Gastrocnemius medialis (tissue), 4 donors: ENCODE measurements around the gene BTF3. TPM values are rescaled to one million over a fixed set of nuclear protein-coding genes. Genes with fewer than 3 reads are reported as not detected.

ENCODE experiments used
- ATAC-seq, 2 donors: fragments of 150-250 bp; one replicate each; pipeline ENCODE4 v1.9.1; 2016
- DNase-seq, 2 donors: peaks; one replicate each; pipeline ENCODE4 v3.0.0-alpha.2; 2019
- H3K27ac ChIP-seq, 4 donors: fragments of 200-600 bp; sonication (generic); 1 replicate in 1 of 4; 2 replicates in 3 of 4; pipeline ENCODE4 v1.5.1; 2016 to 2018; ENCODE audit warnings: mild to moderate bottlenecking in 2 of 4, moderate library complexity in 1 of 4
- H3K27me3 ChIP-seq, 3 donors: fragments of 200-600 bp; sonication (generic) in 2 of 3; 1 replicate in 1 of 3; 2 replicates in 2 of 3; pipeline versions ENCODE4 v1.5.1 to v1.6.0; 2016 to 2019; ENCODE audit warnings: mild to moderate bottlenecking in 1 of 3, moderate library complexity in 1 of 3
- H3K36me3 ChIP-seq, 2 donors: fragments of 200-600 bp; sonication (generic) in 1 of 2; one replicate each; pipeline ENCODE4 v1.5.1; 2017 to 2018
- H3K4me1 ChIP-seq, 2 donors: fragments of 200-600 bp; sonication (generic) in 1 of 2; one replicate each; pipeline ENCODE4 v1.5.1; 2016 to 2017; ENCODE audit warnings: mild to moderate bottlenecking in 2 of 2
- H3K4me3 ChIP-seq, 4 donors: fragments of 200-600 bp; sonication (generic) in 3 of 4; 1 replicate in 1 of 4; 2 replicates in 3 of 4; pipeline ENCODE4 v1.5.1; 2016 to 2019; ENCODE audit warnings: mild to moderate bottlenecking in 2 of 4
- H3K9me3 ChIP-seq, 3 donors: fragments of 200-600 bp; sonication (generic) in 2 of 3; 1 replicate in 1 of 3; 2 replicates in 2 of 3; pipeline ENCODE4 v1.5.1; 2016 to 2019
- CTCF ChIP-seq, 5 experiments: fragments of 450-650 bp in 3 of 5; fragments of 200-600 bp in 2 of 5; sonication (generic) in 2 of 5; IDR thresholded peaks in 4 of 5; conservative IDR thresholded peaks in 1 of 5; 1 replicate in 4 of 5; 2 replicates in 1 of 5; pipeline ENCODE4 v1.5.1; 2016 to 2019; ENCODE audit warnings: antibody characterized with exemption in 5 of 5, mild to moderate bottlenecking in 3 of 5, moderate library complexity in 3 of 5
- POLR2A ChIP-seq, 2 donors: fragments of 450-650 bp; IDR thresholded peaks; one replicate each; pipeline ENCODE4 v1.6.1; 2017; ENCODE audit warnings: antibody characterized with exemption in 2 of 2, mild to moderate bottlenecking in 2 of 2, moderate library complexity in 2 of 2
- in situ Hi-C, 4 donors: fragments of 200-750 bp; cut with MboI; loops; one replicate each; pipeline versions ENCODE4 v1.15.0 to v1.8.0; 2017; ENCODE audit warnings: low sequenced_read_pairs in 4 of 4
- intact Hi-C: fragments of 100-400 bp; cut with DNase I; formaldehyde crosslinking; loops from one replicate; pipeline ENCODE4 v1.15.1; 2023; ENCODE audit warnings: low total_unique reads
- total RNA-seq, 4 donors: library from RNA; depleted of rRNA; stranded (reverse); fragments of >200 nt; gene quantifications; one replicate each; pipeline versions ENCODE4 v1.1.0 to v1.2.3, GENCODE V29; 2016

BTF3 gene
- total RNA-seq, 4 donors from 2014 or later, result 517 to 641 (median 546) TPM

GRCh38 chr5:73513996-73514395, 15.8 kb downstream of the BTF3 start:
- no peak for ATAC-seq
- H3K27ac ChIP-seq, result no peak overlapping the region
- TF ChIP-seq CTCF (IDR thresholded peaks at IDR 0.05 in 4 of 5, conservative IDR thresholded peaks at IDR 0.05 in 1 of 5) (no peak), POLR2A (IDR thresholded peaks at IDR 0.05) (no peak)

GRCh38 chr5:73514418-73514817, 16.2 kb downstream of the BTF3 start:
- in situ Hi-C loops (no loop called here), intact Hi-C loops (no loop called here)
- Histone ChIP-seq H3K36me3 (no peaks in the 10 kb centered on the region), H3K9me3 (no peaks in the 10 kb centered on the region), H3K4me1 (no peaks in the 10 kb centered on the region), H3K27ac (no peak overlapping the region), H3K4me3 (no peak overlapping the region), H3K27me3 (no peaks in the 10 kb centered on the region)
- ATAC-seq (no peak), DNase-seq (no peak)
- TF ChIP-seq POLR2A (IDR thresholded peaks at IDR 0.05), result no peak
- TF ChIP-seq CTCF (IDR thresholded peaks at IDR 0.05 in 4 of 5, conservative IDR thresholded peaks at IDR 0.05 in 1 of 5), result no peak

More at GRCh38 chr5:73513996-73514395, 15.8 kb downstream of the BTF3 start:
- Histone ChIP-seq H3K9me3 (no peaks in the 10 kb centered on the region), H3K4me3 (no peak overlapping the region), H3K27me3 (no peaks in the 10 kb centered on the region), H3K36me3 (no peaks in the 10 kb centered on the region), H3K4me1 (no peaks in the 10 kb centered on the region)
- in situ Hi-C loops, result no loop called here
- intact Hi-C loops, result no loop called here
- no peak for DNase-seq

- TF ChIP-seq POLR2A (IDR thresholded peaks at IDR 0.05), result no peak
- no peak for TF ChIP-seq CTCF (IDR thresholded peaks at IDR 0.05 in 4 of 5, conservative IDR thresholded peaks at IDR 0.05 in 1 of 5)
- Histone ChIP-seq H3K27me3 (no peaks in the 10 kb centered on the region), H3K4me3 (no peak overlapping the region), H3K4me1 (no peaks in the 10 kb centered on the region), H3K27ac (no peak overlapping the region), H3K9me3 (no peaks in the 10 kb centered on the region), H3K36me3 (no peaks in the 10 kb centered on the region)
- DNase-seq (no peak), ATAC-seq (no peak)
- intact Hi-C loops, result no loop called here
- in situ Hi-C loops, result no loop called here
These were observed 17.0 kb downstream of the BTF3 start for GRCh38 chr5:73515232-73515631.

- intact Hi-C loops, result loop anchor here (2.0 kb wide), 1 partner anchor 17 kb away; no protein-coding TSS in a partner anchor
- Histone ChIP-seq H3K36me3 (no peaks in the 10 kb centered on the region), H3K4me1 (no peaks in the 10 kb centered on the region), H3K4me3 (no peak overlapping the region), H3K9me3 (no peaks in the 10 kb centered on the region), H3K27me3 (no peaks in the 10 kb centered on the region), H3K27ac (no peak overlapping the region)
- ATAC-seq (peak; percentile 72 to 91), DNase-seq (peak; percentile 11 to 27)
- in situ Hi-C loops, result no loop called here
- TF ChIP-seq POLR2A (IDR thresholded peaks at IDR 0.05), result no peak
- peak in 4 of 5 experiments; percentile 47 to 66 (median 56) for TF ChIP-seq CTCF (IDR thresholded peaks at IDR 0.05 in 4 of 5, conservative IDR thresholded peaks at IDR 0.05 in 1 of 5)
These were observed 21.5 kb downstream of the BTF3 start for GRCh38 chr5:73519531-73520283.
